ENCODE measurements around the gene CDH13.

Gene CDH13

DNA sequence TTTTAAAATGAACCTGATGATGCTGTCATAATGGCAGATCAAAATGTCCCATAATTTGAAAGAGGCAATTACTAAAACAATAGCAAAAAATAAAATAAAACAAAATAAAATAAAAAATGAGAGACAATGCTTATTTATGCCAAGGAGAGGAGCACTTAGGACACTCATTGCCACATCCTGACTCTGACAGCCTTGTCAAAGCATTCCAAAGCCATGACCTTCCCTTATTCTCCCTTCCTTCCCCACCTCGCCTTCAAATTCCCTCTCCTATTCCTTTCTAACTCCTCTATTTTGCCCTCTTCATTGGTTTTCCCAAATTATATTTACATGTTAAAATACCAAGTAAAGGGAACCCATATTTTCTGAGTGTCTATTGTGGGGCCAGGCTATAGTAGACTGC, 220.0 kb downstream of the CDH13 start:
- H3K4me3 ChIP-seq (ENCODE audit: low read depth, low read length): no peak overlapping the region
- TF ChIP-seq CTCF (IDR thresholded peaks at IDR 0.05; ENCODE audit: low read depth, low read length, missing control alignments): no peak
- in situ Hi-C loops (cut with HindIII; ENCODE audit: low sequenced_read_pairs): no loop called here
- DNase-seq (ENCODE audit: low read depth): no peak

- no peak for TF ChIP-seq CTCF (IDR thresholded peaks at IDR 0.05; ENCODE audit: low read depth, low read length, missing control alignments)
- in situ Hi-C loops (cut with HindIII; ENCODE audit: low sequenced_read_pairs): no loop called here
- no peak for DNase-seq (ENCODE audit: low read depth)
- H3K4me3 ChIP-seq (ENCODE audit: low read depth, low read length): no peak overlapping the region
Measured at GRCh38 chr16:82848013-82848412, 221.2 kb downstream of the CDH13 start.

GRCh38 chr16:82852388-82853008, 225.7 kb downstream of the CDH13 start:
- in situ Hi-C loops (cut with HindIII; ENCODE audit: low sequenced_read_pairs): no loop called here
- H3K4me3 ChIP-seq (ENCODE audit: low read depth, low read length): no peak overlapping the region
- DNase-seq (ENCODE audit: low read depth): no peak
- TF ChIP-seq CTCF (IDR thresholded peaks at IDR 0.05; ENCODE audit: low read depth, low read length, missing control alignments): no peak

DNA sequence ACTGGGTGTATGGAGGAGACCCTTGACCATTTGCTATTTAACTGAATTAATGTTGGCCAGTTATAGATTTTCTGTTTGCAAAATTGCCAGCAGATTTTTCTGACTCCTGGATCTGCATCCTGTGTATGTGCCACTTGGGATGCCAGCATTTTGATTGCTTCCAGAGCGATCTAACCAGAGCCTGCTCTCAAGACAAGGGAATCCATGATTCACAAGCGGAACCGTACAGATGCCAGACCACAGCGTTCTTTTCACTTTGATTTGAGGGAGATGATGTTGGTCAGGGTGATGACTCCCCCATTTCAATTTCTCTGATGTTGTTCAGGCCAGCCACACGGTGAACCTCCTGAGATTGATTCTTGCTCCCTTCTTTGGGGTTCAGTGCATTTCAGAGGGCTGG, 228.7 kb downstream of the CDH13 start:
- in situ Hi-C loops (cut with HindIII; ENCODE audit: low sequenced_read_pairs): no loop called here
- no peak overlapping the region for H3K4me3 ChIP-seq (ENCODE audit: low read depth, low read length)
- no peak for TF ChIP-seq CTCF (IDR thresholded peaks at IDR 0.05; ENCODE audit: low read depth, low read length, missing control alignments)
- DNase-seq (ENCODE audit: low read depth): no peak

DNA sequence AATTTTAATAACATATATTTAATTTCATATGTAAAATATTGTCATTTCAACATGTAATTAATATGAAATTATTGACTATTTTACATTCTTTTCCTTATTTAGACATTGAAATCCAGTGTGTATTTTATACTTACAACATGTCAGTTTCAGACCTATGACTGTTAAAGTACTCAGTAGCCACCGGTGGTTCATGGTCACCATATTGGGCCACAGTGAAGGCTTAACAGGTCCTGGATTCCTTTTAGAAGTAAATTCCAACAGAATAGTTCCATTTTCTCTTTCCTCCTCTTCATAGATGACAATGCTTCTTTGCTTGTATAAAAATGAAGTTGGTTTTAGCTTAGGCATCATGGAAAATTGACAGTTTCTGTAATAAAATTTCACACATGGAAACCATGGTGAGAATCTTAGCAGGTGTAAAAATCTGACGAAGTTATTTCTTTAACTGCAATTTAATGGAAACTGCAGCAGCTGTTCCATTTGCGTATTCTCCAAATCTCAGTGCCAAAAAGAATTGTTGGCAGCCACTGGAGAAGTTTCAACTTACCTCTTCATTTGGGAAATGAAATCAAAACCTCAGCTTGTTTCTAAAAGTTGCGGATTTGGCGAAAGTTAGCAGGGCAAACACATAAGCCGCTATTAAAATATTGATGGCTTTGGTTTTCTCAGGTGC, 231.1 kb downstream of the CDH13 start:
- no peak for TF ChIP-seq CTCF (IDR thresholded peaks at IDR 0.05; ENCODE audit: low read depth, low read length, missing control alignments)
- no peak overlapping the region for H3K4me3 ChIP-seq (ENCODE audit: low read depth, low read length)
- in situ Hi-C loops (cut with HindIII; ENCODE audit: low sequenced_read_pairs): no loop called here
- no peak for DNase-seq (ENCODE audit: low read depth)

GRCh38 chr16:82859662-82860061, 232.9 kb downstream of the CDH13 start:
- no peak for DNase-seq (ENCODE audit: low read depth)
- in situ Hi-C loops (cut with HindIII; ENCODE audit: low sequenced_read_pairs): no loop called here
- no peak for TF ChIP-seq CTCF (IDR thresholded peaks at IDR 0.05; ENCODE audit: low read depth, low read length, missing control alignments)
- no peak overlapping the region for H3K4me3 ChIP-seq (ENCODE audit: low read depth, low read length)
